Measurements from ENCODE around the gene QRICH2. TPM values are rescaled to one million over a fixed set of nuclear protein-coding genes. Genes with fewer than 3 reads are reported as not detected.

Gene QRICH2
- total RNA-seq, 1 donor from 2014 or later, result 18.5 TPM

DNA sequence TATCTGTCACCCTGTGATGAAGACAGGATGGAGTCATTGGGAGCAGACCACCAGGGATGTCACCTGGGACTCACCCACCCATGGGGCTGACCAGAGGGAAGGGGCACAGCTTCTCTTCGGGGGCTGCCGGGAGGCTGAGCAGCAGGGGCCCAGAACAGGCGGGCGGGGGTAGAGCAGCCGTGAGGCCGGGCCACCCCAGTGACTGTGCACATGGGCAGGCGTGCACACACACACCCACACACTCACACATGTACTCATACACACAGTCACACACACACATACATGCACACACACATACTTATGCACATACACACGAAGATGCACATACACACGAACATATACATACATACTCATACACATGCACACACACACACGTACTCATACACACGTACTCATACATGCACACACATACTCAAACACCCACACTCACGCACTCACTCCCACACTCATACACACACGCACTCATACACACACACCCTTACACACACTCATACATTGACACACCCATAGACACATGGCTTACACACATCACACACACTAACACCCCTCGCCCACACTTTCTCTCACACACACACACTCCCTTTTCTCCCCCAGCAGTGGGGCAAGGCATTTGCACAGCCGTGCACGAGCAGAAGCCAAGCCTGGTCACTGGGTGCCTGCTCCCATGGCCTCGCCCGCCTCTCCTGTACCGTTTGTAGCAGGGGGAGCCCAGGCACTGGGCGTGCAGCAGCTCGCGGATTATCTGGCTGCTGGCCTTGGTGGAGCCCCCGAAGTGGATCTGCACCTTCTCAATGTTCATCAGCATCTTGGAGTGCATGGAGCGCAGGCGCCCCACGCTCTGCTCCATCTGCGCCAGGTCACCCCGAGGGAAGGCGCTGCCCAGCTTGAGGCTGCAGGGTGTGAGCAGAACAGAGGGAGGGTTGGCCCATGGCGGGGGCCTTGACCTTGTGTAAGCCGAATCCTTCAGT lies 30.5 kb downstream of the QRICH2 start:
- Mint-ChIP-seq H3K9me3 (ENCODE audit: low read depth) (no peaks in the 10 kb centered on the region), H3K36me3 (ENCODE audit: insufficient read depth) (peaks cover 2% of the 10 kb centered on the region), H3K27me3 (no peaks in the 10 kb centered on the region), H3K4me1 (ENCODE audit: low read depth) (no peaks in the 10 kb centered on the region), H3K27ac (no peak overlapping the region), H3K4me3 (ENCODE audit: low read depth) (no peak overlapping the region)
- DNase-seq (ENCODE audit: low spot score, unreplicated experiment), result no peak
- TF ChIP-seq, protein P1, sequence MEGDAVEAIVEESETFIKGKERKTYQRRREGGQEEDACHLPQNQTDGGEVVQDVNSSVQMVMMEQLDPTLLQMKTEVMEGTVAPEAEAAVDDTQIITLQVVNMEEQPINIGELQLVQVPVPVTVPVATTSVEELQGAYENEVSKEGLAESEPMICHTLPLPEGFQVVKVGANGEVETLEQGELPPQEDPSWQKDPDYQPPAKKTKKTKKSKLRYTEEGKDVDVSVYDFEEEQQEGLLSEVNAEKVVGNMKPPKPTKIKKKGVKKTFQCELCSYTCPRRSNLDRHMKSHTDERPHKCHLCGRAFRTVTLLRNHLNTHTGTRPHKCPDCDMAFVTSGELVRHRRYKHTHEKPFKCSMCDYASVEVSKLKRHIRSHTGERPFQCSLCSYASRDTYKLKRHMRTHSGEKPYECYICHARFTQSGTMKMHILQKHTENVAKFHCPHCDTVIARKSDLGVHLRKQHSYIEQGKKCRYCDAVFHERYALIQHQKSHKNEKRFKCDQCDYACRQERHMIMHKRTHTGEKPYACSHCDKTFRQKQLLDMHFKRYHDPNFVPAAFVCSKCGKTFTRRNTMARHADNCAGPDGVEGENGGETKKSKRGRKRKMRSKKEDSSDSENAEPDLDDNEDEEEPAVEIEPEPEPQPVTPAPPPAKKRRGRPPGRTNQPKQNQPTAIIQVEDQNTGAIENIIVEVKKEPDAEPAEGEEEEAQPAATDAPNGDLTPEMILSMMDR (IDR thresholded peaks at IDR 0.05; ENCODE audit: unreplicated experiment), result no peak

DNA sequence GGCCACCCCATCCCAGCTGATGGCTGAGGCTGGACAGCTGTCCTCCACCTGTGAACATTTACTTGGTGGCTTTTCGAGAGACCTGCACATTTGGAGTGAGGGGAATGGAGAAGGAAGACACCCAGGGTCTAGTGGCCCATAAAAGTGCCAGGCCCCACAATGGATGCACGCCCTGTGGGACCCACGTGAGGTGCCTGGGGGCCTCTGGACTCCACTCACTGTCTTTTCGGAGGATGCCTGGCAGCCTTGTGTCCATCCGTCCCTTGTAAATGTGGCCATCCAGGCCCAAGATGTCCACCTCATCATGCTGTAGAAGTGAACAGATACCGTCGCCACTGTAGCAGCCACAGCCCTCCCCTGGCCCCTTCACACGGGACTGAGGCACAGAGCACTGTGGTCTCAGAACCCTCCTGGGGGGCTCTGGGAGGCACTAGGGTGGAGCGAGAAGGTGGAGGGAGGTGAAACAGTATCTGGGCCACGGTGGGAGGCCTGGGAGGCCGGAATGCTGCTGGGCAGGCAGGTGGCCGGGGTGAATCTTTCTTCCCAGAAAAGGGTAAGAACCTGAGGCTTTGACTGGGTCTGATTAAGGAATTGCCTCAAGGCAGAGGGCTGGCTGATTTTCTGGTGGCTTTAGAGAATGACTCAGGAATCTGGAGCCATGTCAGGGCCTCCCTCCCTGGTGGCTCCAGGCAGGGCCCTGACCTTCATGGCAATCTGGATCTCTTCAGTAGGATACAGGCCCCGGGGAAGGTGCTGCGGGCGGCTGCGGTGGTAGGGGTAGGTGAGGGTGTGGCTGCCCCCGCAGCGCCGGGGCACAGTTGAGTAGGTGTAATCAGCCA lies 31.4 kb downstream of the QRICH2 start:
- Mint-ChIP-seq H3K27me3 (no peaks in the 10 kb centered on the region), H3K27ac (peak overlapping the region; percentile 37), H3K4me3 (ENCODE audit: low read depth) (no peak overlapping the region), H3K9me3 (ENCODE audit: low read depth) (no peaks in the 10 kb centered on the region), H3K36me3 (ENCODE audit: insufficient read depth) (peaks cover 2% of the 10 kb centered on the region), H3K4me1 (ENCODE audit: low read depth) (no peaks in the 10 kb centered on the region)
- TF ChIP-seq, protein P1 (IDR thresholded peaks at IDR 0.05; ENCODE audit: unreplicated experiment), result no peak
- DNase-seq (ENCODE audit: low spot score, unreplicated experiment), result no peak

DNA sequence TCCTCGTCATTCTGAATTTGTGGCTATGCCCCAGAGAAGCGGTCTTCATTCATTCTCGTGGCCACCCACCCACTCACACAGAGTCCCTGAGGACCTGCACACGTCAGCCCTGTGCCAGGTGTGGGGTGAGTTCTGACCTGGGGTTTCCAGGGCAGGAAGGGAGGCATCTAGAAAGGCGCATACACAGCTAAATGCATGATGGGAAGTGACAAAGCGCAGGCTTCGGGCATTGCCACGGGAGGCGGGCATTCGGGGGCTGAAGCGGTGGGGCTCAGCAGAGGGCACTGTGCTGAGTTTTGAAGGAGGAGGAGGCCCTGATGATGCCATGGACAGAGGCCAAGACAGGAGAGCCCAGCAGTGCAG lies 32.0 kb downstream of the QRICH2 start:
- Mint-ChIP-seq H3K9me3 (ENCODE audit: low read depth) (no peaks in the 10 kb centered on the region), H3K27ac (no peak overlapping the region), H3K27me3 (no peaks in the 10 kb centered on the region), H3K36me3 (ENCODE audit: insufficient read depth) (peaks cover 2% of the 10 kb centered on the region), H3K4me1 (ENCODE audit: low read depth) (no peaks in the 10 kb centered on the region), H3K4me3 (ENCODE audit: low read depth) (no peak overlapping the region)
- TF ChIP-seq, protein P1 (IDR thresholded peaks at IDR 0.05; ENCODE audit: unreplicated experiment), result no peak
- no peak for DNase-seq (ENCODE audit: low spot score, unreplicated experiment)

DNA sequence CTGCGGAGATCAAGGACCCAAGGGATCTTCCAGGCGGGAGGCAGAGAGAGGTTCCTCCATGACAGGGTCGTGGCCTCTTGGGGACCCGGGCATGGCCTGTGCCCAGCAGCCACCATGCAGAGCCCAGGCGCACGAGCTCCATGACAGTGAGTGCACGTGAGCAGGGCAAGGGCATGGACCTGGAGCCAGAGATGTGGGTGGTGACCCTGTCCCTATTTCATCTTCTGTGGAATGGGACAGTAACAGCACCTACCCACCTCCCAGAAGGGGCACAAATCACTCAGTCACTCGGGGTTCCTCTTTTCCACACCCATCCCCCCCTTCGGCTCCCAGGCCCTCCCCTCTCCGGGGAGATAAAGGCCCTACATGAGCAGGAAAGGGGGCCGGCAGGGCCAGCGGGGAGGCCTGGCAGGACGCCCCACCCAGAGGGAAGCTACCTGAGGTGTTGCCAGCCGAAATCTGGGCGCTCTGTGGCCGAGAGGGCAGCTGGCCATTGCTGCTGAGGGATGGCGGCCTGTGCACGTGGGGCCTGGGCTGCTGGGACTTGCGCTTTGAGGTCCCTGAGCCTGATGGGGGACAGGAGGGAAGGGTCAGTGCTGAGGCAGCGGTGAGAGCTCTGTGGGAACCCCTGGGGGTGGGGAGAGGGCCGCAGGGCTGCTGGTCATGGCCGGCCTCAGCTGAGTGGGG lies 32.6 kb downstream of the QRICH2 start:
- no peaks in the 10 kb centered on the region for H3K27me3 Mint-ChIP-seq
- TF ChIP-seq, protein P1 (IDR thresholded peaks at IDR 0.05; ENCODE audit: unreplicated experiment), result no peak
- DNase-seq (ENCODE audit: low spot score, unreplicated experiment), result no peak
- H3K36me3 Mint-ChIP-seq (ENCODE audit: insufficient read depth), result peaks cover 2% of the 10 kb centered on the region
- H3K9me3 Mint-ChIP-seq (ENCODE audit: low read depth), result no peaks in the 10 kb centered on the region
- no peaks in the 10 kb centered on the region for H3K4me1 Mint-ChIP-seq (ENCODE audit: low read depth)
- H3K27ac Mint-ChIP-seq, result no peak overlapping the region
- no peak overlapping the region for H3K4me3 Mint-ChIP-seq (ENCODE audit: low read depth)
